CD4-positive, alpha-beta T cell treated with Interleukin-1 beta for 1 hour (primary cell): ENCODE data around the gene ZNF302.

Experiments used
- DNase-seq, 2 donors: peaks; one replicate each; pipeline ENCODE4 v3.0.0-alpha.2; 2020 to 2022

Gene ZNF302

DNA sequence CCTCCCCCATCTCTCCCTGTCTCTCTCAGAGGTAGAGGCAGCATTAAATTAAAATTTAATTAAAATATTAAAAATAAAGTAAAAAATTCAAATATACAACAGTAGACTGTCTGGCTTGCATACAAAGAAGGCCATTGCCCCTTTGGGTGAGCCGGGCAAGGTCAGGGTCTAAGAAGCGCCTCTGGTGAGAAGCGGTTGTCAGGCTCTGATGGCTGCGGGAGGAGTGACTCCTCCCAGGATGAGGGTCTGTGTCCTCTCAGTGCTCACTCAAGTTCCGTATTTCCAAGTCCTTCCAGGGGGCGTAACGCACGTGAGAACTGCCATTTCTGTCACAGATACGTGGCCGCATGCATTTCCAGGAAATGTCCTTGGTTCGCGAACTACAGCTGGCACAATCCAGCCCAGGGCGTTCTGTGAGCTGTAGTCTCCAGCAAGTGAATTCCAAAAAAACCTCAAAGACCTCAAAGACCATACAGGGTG is 55.8 kb downstream of the ZNF302 start:
- DNase-seq: no peak

- peak; percentile 78 to 81 for DNase-seq
These were observed 56.5 kb downstream of the ZNF302 start, which contains the start of gene ZNF181 for GRCh38 chr19:34733746-34734536. TSS of gene ZNF181 (plus strand) at chr19:34734243. CDS start at chr19:34735038, 795 bp downstream.

DNA sequence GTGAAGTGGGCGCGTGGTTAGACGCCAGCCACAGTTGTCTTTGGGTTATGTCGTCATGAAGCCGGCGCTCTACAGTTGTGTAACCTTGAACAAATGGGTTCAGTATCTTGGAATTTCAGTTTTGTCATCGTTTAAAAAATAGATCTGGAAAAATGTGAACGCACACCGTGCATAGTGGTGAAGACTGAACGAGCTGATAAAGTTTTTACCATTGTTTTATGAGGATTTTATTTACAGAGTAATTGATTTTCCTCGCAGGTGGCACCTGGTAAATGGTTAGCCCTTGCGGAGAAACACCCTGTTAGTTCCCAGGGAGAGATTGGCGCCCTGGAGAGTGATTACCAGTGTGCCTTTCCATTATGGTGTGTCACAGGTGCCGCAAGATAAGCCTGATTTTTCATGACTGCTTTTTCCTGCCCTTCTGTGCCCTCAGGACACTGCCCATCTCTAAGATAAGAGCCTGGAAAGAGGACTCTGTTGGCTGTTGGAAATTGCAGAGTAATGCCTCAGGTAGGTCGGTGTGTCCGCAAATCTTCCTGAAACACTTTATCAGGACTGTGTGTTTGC is 57.1 kb downstream of the ZNF302 start:
- DNase-seq: peak in 1 of 2 donors; percentile 77
